ENCODE measurements around the gene RXRA.

Gene RXRA

GRCh38 chr9:134457321-134458206 lies 131.3 kb downstream of the RXRA start:
- DNase-seq: no peak

- no peak for DNase-seq
These were observed 132.2 kb downstream of the RXRA start for GRCh38 chr9:134458207-134459108.

DNA sequence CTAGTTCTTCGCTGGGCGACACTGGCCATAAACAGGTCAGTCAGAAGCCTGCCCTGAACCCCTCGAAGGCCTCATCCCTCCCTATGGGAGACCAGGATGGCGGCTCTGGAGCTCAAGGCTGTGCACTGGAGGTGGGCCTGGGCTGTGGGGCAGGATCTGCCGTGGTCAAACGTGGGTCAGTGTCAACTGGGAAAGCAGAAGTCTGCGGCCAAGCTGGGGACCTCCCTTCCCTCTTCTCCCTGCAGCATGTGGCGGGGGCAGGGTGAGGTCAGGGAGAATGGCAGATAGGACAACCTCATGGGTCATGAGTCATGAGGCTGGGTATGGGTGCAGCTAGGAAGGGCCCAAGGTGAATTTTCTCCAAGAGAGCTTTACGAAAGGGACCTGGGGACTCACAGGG lies 132.9 kb downstream of the RXRA start:
- DNase-seq: peak in 1 of 2 donors; percentile 50

DNA sequence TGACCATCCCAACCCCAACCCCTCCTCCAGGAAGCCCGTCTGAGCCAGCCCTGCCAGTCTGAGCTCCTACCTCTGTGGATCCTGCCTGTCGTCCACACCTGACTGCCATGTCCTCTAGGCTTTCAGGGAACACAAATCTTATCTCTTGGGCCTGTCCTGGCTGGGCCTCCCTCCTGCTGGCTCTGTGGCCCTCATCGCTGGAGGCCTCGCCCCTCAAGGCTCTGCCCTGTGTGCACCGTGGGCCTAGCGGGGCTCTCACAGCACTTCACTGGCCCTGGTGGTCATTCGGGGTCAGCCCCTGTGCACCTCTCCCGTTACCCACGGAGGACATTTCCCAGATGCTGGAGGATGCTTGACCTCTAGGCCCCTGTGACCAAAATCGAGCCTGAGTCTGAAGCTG lies 133.3 kb downstream of the RXRA start:
- no peak for DNase-seq

DNA sequence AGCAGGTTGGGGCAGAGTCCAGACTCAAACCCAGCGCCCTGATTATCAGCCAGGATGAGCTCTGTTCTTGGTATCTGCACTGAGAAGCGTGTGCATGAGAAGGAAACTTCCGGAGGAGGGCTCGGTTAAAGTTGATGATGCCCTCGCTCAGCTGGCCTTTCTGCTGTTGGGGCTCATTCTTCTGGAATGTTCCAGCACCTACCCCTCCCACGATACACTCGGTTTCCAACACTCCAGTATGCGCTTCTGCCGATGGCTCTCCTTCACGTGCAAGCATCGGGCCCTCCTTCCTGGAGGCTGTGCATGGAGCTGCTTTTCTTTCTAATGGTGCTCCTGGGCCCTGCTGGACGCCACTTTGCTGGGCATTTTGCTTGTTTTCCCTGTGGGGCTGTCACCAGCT lies 134.0 kb downstream of the RXRA start:
- DNase-seq: no peak

DNA sequence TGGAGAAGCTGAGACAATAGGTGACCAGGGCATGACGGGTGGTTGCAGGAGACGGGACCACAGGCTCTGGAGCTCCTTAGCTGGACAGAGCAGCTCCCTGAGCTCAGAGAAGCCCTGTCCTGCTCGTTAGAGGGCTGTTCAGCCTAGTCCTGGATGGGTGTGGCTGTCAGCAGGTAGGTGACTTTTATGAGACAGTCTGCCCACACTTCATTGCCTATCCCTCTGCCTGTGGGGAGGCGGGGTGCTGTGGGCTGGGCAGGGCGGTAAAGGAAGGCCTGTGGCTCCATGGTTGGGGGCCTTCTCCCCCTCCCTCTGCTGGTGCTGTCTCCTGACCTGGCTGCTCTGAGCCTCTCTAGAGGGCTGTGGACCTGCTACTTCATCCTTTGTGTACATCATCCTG lies 134.6 kb downstream of the RXRA start:
- no peak for DNase-seq

GRCh38 chr9:134461426-134461982 lies 135.2 kb downstream of the RXRA start:
- no peak for DNase-seq

DNA sequence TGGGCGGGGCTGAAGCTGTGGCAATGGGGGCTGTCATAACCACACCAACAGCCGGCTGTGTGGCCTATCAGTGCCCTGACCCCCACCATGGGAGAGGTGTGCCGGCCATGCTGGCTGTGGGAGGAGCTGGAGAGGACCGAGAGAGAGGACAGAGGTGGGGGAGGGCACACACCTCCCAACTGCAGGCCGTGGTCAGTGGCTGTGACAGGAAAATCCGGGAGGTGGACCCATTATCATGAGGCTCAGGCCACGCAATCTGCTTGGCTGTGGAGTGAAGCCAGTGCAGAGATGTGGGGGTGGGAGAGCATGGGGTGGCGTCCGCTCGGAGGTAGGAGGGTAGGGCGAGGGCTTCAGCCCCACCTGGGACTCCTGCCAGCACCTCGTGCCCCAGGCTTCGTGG lies 136.1 kb downstream of the RXRA start:
- no peak for DNase-seq

DNA sequence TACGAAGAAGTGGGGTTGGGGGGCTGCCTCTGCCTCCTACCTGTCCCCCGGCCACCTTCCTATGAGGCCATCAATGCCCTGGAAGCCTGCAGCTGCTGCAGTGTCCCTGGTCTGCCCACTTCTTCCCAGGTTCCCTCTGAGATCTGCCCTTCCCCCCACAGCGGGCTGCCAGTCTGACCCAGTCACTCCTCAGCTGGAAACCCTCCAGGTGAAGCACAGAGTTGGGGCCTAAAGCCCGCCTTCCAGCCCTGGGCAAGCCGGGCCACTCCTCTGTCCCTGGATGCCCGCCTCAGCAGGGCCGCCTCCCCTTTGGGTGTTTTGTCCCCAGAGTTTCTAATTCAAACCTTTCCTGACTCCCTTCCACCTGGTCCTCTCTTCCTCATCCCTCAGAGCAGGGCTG lies 137.0 kb downstream of the RXRA start:
- DNase-seq: no peak

DNA sequence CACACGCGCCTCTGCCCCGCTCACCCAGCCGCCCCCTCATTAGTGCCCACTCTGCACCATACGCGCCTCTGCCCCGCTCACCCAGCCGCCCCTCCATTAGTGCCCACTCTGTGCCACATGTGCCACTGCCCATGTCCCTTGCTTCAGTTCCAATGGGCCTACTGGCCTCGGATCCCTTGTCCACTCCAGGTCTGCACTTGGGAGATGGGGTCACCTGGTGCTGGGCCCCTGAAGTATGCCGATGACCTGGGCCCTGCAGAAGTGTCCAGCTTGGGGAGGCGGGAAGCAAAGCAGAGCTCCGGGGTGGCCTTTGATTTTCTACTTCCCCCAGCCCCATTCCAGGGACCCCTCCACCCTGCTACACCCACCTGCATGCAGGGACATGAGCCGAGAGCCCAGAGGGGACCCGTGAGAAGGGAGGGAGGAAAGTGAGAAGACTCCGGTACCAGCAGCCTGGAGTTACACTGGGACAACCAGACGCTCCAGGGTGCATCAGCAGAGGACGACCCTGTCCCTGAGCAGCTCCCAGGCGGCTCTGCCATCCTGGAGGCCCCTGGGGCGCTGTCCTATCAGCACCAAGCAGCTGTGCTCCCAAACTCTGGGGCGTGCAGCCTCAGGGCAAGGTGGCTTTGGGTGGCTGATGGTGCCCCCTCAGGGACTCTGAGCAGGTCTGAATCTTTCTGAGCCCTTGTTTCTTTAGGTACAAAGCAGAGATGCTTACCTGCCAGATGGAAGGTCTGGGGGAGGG lies 140.8 kb downstream of the RXRA start:
- no peak for DNase-seq

DNA sequence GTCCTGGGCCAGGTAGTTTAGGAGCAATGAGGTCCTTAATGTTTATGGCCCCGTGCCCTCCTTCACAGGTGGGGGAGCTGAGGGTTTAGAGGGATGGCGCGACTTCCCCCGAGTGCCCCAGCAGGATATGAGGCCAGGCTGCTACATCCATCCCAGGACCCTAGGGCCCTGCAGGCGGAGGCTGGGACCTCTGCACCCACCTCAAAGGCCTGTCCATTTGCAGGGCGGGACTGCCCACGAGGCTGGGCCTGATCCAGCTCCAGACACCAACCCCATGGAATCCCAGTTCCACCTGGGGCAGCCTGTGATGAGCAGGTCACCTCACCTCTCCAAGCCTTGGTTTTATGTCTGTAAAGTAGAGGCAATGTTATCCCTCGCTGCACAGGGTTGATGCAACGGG lies 142.1 kb downstream of the RXRA start:
- no peak for DNase-seq

DNA sequence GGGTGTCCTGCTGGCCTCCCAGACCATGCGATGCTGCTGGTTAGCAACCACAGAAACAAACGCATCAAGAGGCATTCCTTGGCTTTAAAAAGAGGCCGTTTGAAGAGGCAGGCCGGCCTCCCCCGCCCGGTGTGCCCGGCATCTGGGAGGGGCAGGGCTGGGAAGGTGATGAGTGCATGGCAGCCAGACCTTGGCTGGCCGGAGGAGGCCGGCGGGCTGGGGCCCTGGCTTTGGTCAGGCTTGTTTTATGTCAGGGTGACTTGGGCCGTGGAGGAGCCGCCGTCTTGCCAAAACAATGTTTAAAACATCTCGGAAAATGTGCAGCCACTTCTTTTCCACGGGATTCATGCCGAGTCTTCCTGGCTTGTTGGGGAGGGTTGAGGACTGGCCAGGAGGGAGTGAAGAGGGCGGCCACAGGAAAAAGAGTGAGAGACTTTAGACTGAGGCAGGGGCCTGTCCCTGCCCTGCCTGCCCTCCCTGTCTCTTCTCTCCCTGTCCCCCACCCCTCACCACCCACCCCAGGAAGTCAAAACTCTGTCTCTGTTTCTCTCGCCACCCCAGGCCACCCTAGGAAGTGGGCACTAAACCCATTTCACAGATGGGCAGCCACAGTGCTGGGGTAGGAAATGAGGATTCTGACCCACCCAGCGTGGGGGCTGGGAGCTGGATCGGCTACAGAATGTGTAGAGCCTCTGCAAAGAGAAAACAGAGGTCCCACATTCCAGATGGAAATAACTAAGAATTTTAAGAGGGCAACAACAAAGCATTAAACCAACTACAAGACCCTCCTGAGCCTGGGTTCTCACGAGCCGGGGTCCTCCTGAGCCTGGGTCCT lies 143.0 kb downstream of the RXRA start:
- DNase-seq: no peak

DNA sequence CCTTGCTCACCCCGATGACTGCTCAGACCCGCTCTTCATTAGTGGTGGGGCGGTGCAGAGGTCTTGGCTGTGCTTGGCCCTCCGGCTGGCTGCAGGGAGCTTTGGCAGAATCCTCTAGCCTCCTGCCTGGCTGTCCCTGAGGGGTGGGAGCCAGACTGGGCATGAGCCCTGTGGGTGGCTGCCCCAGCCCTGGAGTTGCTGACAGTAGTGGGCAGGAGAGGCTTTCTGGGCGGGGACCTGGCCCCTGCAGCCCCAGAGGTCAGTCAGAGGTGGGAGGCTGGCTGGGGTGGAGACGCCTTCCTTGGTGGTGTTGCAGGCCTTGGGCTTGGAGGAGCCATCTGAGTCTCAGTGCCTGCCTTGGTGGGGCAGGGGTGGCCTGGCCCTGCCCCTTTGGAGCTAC lies 146.0 kb downstream of the RXRA start:
- DNase-seq: no peak

DNA sequence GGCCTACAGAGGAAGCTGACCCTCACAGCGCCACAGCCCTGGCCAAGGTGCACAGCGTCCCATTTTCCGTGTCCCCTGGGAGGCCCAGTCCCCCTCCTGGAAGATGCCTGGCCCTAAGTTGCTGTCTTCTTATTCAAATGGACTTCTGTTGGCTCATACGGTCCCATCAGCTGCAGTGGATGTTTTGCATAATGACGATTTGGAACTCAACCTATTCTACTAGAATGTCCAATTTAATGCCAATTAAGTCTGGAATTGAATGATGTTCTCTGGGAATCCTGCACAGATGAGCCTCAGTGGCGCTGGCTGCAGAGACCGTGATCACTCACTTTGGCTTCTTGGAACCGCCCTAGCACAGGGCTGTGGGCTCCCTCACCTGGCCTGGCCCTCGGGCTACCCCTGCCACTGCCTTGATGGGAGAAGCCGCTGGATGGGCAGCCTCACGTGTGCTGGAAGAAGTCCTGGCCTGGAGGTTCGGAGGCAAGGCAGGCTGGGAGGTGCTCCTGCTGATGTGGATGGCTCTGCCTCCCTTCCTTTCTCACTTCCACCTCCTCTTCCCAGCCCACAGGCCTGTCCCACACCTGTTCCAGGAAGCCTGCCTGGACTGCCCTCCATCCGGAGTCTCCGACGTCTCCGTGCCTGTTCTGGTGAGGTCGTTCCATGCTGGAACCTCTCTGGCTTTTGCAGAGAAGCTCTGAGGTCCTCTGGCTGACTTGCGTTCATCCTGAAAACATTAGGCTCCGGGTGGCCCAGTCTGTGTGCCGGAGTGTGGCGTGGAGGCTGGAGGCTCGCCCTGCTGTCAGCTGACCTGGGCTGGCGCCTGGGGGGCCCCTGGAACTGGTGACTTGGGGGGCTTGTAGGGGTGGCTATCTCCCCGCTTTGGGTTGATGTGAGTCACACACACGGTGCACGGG lies 147.1 kb downstream of the RXRA start:
- DNase-seq: no peak

DNA sequence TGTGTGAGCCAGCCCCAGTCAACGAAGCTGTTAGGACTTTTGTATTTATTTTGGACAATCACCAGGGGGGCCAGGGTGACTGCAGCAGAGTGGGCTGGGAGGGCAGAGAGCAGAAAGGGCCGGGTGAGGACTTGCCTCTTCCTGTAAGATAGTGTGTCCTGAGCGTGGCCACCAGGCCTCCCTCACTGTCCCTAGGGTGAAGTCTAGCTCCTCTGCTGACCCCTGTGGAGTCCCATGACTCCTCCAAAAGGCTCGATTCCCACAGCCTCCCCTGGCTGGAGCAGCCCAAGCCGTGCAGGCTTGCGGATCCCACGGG lies 147.8 kb downstream of the RXRA start:
- DNase-seq: no peak

DNA sequence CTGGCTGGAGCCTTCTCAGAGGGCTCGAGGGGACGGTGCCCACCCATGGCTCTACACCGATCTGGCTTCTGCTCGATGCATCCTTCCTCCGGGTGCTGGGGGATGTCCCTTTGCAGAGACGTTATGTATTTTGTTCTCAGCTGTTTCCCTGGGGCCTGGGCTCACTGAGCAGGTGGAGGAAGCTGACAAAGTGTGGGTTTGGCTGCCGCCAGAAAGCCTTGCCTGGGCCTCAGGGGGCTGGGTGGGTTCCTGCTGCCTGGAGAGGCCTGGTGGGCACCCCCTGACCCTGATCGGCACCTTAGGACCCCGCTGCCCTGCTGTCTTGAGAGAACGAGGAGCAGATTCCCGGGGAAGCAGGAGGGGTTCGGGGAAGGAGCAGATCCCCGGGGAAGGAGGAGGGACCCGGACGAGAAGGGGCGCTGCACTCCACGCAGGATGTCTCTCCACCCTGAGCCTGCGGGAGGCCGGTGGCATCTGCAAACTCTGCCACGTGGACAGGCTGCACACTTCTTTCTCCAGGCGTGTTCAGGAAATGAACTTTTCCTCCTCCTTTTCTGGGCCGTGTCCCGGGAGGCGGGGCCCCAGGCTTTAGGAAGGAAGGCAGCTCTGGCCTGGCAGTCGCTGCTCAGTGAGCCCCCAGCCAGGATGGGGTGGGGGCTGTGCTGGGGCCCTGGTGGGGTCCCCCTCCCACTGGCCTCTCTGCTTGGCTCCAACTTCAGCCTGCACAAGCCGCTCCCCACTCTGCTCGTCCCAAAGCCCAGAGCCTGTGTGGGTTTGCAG lies 148.9 kb downstream of the RXRA start:
- DNase-seq: peak; percentile 11 to 32

GRCh38 chr9:134476272-134476941 lies 150.2 kb downstream of the RXRA start:
- no peak for DNase-seq

DNA sequence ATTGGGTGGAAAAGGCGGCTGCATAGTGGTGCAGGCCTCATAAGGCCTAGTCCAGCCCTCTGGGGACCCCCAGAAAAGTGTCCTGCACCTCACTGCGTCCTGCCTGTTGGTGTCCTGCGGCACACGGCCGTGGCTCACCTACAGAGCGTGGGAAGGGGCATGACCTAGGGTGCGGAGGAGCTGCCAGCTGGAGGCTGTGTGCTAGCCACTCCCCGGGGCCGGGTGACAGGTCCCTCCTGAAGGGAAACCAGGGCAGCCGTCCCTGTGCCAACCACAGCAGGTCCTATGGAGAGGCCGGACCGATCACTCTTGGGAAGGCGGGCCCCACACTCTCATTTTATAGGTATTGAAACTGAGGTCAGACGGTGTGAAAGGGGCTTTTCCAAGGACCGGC lies 150.7 kb downstream of the RXRA start:
- DNase-seq: no peak

- no peak for DNase-seq
These were observed 151.2 kb downstream of the RXRA start for GRCh38 chr9:134477342-134477925.

Measured in CD4-positive, alpha-beta T cell treated with Interferon alpha-2 for 1 hour (primary cell).